ENCODE measurements around the gene BCL2L12. TPM values are rescaled to one million over a fixed set of nuclear protein-coding genes. Genes with fewer than 3 reads are reported as not detected.

The BCL2L12 gene
- total and polyA plus RNA-seq, 2 of the 13 experiments (the other 11 are each of a cell fraction or from before 2014, with no cell fraction given), result 26.8 to 40.8 TPM

DNA sequence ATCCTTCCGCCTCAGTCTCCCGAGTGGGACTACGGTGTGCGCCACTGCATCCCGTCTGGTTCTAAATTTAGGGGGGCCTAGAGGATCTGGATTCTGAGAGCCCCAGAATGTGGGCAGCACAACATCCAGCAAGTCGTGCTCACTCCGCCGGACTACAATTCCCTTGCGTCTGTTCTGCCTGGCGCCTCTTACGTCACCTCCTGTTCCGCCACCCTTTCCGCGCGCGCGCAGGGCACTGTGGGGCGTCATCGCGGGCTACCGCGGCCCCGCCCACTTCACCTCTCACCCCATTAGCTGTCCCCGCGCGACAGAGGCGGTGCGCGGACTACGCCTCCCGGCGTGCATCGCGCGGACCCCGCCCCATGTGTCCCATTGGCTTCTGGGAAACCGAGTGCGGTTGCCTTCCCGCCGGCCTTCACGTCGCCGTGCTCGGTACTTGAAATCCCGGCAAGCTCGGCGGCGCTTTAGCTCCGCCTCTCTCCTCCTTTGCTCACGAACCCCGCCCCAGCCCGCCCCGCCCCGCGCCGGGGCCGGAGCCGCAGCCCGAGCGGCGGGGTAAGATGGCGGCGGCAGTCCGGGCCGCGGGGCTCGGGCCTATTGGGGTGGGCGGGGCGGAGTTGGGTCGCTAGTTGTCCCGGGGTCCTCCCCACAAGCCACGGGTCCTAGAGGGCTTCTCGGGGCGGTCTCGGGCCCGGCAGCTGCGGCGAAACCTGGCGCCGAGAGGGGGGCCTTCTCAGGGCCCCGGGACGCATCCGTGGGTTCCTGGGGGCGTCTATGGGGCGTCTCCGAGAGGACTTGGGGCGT is 23.8 kb upstream of the BCL2L12 start, which contains the start of gene SCAF1 (continued):
- TF ChIP-seq, protein P1, sequence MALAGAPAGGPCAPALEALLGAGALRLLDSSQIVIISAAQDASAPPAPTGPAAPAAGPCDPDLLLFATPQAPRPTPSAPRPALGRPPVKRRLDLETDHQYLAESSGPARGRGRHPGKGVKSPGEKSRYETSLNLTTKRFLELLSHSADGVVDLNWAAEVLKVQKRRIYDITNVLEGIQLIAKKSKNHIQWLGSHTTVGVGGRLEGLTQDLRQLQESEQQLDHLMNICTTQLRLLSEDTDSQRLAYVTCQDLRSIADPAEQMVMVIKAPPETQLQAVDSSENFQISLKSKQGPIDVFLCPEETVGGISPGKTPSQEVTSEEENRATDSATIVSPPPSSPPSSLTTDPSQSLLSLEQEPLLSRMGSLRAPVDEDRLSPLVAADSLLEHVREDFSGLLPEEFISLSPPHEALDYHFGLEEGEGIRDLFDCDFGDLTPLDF (CRISPR knock-in tag; IDR thresholded peaks at IDR 0.05), result peak; percentile 97
- TF ChIP-seq MYNN (CRISPR knock-in tag; IDR thresholded peaks at IDR 0.05; ENCODE audit: low read depth) (no peak), AHR (CRISPR knock-in tag; IDR thresholded peaks at IDR 0.05) (no peak), PCBP1 (IDR thresholded peaks at IDR 0.05; ENCODE audit: borderline replicate concordance, low read depth, low read length) (peak; percentile 66; the same call in 1 of the 2 replicates), ZNF609 (CRISPR knock-in tag; IDR thresholded peaks at IDR 0.05; ENCODE audit: borderline replicate concordance) (no peak), SRSF1 (optimal IDR thresholded peaks at IDR 0.05; ENCODE audit: low read depth, low read length) (no peak), ZNF556 (CRISPR knock-in tag; IDR thresholded peaks at IDR 0.05; ENCODE audit: borderline replicate concordance) (no peak; the same call in 1 of the 2 replicates), HINFP (CRISPR knock-in tag; IDR thresholded peaks at IDR 0.05; ENCODE audit: low read depth) (no peak), ZNF773 (CRISPR knock-in tag; IDR thresholded peaks at IDR 0.05; ENCODE audit: borderline replicate concordance) (no peak), ZNF136 (CRISPR knock-in tag; IDR thresholded peaks at IDR 0.05; ENCODE audit: low read depth) (0 out of 2 replicates have a peak, but pooled peaks have one; percentile 31), EEA1 (CRISPR knock-in tag; IDR thresholded peaks at IDR 0.05; ENCODE audit: borderline replicate concordance) (no peak), MXI1 (IDR thresholded peaks at IDR 0.05; ENCODE audit: borderline replicate concordance, low read depth, low read length) (peak; percentile 85; the same call in 1 of the 3 replicates), ZFP36 (IDR thresholded peaks at IDR 0.05; ENCODE audit: borderline replicate concordance, low read depth, low read length, partially characterized antibody) (no peak), HOXA3 (CRISPR knock-in tag; IDR thresholded peaks at IDR 0.05) (peak; percentile 93)
- TF ChIP-seq, protein P2, sequence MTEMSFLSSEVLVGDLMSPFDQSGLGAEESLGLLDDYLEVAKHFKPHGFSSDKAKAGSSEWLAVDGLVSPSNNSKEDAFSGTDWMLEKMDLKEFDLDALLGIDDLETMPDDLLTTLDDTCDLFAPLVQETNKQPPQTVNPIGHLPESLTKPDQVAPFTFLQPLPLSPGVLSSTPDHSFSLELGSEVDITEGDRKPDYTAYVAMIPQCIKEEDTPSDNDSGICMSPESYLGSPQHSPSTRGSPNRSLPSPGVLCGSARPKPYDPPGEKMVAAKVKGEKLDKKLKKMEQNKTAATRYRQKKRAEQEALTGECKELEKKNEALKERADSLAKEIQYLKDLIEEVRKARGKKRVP (CRISPR knock-in tag; IDR thresholded peaks at IDR 0.05), result peak in 1 of 2 experiments; percentile 72; a peak in 2 of 4 replicates
- TF ChIP-seq, protein P3, sequence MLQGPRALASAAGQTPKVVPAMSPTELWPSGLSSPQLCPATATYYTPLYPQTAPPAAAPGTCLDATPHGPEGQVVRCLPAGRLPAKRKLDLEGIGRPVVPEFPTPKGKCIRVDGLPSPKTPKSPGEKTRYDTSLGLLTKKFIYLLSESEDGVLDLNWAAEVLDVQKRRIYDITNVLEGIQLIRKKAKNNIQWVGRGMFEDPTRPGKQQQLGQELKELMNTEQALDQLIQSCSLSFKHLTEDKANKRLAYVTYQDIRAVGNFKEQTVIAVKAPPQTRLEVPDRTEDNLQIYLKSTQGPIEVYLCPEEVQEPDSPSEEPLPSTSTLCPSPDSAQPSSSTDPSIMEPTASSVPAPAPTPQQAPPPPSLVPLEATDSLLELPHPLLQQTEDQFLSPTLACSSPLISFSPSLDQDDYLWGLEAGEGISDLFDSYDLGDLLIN (CRISPR knock-in tag; IDR thresholded peaks at IDR 0.05; ENCODE audit: borderline replicate concordance), result peak; percentile 90; the same call in 1 of the 2 replicates

Data from HepG2 (cell line).